ENCODE results near the gene CST8. TPM values are rescaled to one million over a fixed set of nuclear protein-coding genes. Genes with fewer than 3 reads are reported as not detected.
"Not testable (repeated sequence)": the region's sequence is repeated elsewhere in the genome, so short reads cannot be mapped to it uniquely, and the experiment has no call there.

Gene CST8
- total and polyA plus RNA-seq, 8 donors = not detected

GRCh38 chr20:23456873-23457272, 34.0 kb upstream of the CST8 start:
- 73 to 80% methylated on average over 7 of the region's 7 CpGs for WGBS, 2 donors
- DNase-seq (no peak), ATAC-seq (no peak), FAIRE-seq (no peak)
- no peaks in the 10 kb centered on the region for H3K36me3 ChIP-seq
- no peak overlapping the region for H3K4me3 ChIP-seq
- H3K9me3 ChIP-seq = no peaks in the 10 kb centered on the region
- intact Hi-C loops (cut with DNase I) = no loop called here
- H3K27me3 ChIP-seq = no peaks in the 10 kb centered on the region
- no peak overlapping the region for H3K27ac ChIP-seq
- TF ChIP-seq CTCF (IDR thresholded peaks at IDR 0.05) = no peak
- H3K4me1 ChIP-seq = no peaks in the 10 kb centered on the region

- WGBS, 2 donors = 68 to 70% methylated on average over 3 of the region's 3 CpGs
- Histone ChIP-seq H3K9me3 (no peaks in the 10 kb centered on the region), H3K36me3 (no peaks in the 10 kb centered on the region), H3K27ac (no peak overlapping the region), H3K27me3 (no peaks in the 10 kb centered on the region), H3K4me1 (no peaks in the 10 kb centered on the region), H3K4me3 (no peak overlapping the region)
- FAIRE-seq = no peak
- ATAC-seq = peak in 2 of 4 donors; percentile 38 to 49
- no peak for DNase-seq
- intact Hi-C loops (cut with DNase I) = no loop called here
- TF ChIP-seq CTCF (IDR thresholded peaks at IDR 0.05) = no peak
These were observed 31.3 kb upstream of the CST8 start for GRCh38 chr20:23459461-23460150.

- Histone ChIP-seq H3K36me3 (no peaks in the 10 kb centered on the region), H3K27ac (no peak overlapping the region), H3K4me1 (no peaks in the 10 kb centered on the region), H3K9me3 (no peaks in the 10 kb centered on the region), H3K4me3 (no peak overlapping the region), H3K27me3 (no peaks in the 10 kb centered on the region)
- intact Hi-C loops (cut with DNase I) = no loop called here
- WGBS, 2 donors = 45 to 84% methylated on average over 1 of the region's 1 CpG
- ATAC-seq (no peak), DNase-seq (no peak), FAIRE-seq (no peak)
- TF ChIP-seq CTCF (IDR thresholded peaks at IDR 0.05) = no peak
These were observed 29.7 kb upstream of the CST8 start for GRCh38 chr20:23461180-23461579.

GRCh38 chr20:23466961-23467360, 24.0 kb upstream of the CST8 start:
- 52 to 77% methylated on average over 3 of the region's 3 CpGs for WGBS, 2 donors

GRCh38 chr20:23472306-23472705, 18.6 kb upstream of the CST8 start:
- DNase-seq; H3K36me3 ChIP-seq; intact Hi-C loops (cut with DNase I); H3K27me3 ChIP-seq; ATAC-seq; FAIRE-seq; H3K4me3 ChIP-seq; H3K4me1 ChIP-seq; H3K27ac ChIP-seq; H3K9me3 ChIP-seq: not testable (repeated sequence)
- 69 to 73% methylated on average over 5 of the region's 5 CpGs for WGBS, 2 donors

More at GRCh38 chr20:23466961-23467360, 24.0 kb upstream of the CST8 start:
- H3K4me1 ChIP-seq; intact Hi-C loops (cut with DNase I); H3K27me3 ChIP-seq; DNase-seq; ATAC-seq; H3K27ac ChIP-seq; FAIRE-seq; H3K36me3 ChIP-seq; H3K4me3 ChIP-seq; H3K9me3 ChIP-seq: not testable (repeated sequence)

- H3K36me3 ChIP-seq; H3K4me3 ChIP-seq; H3K27me3 ChIP-seq; ATAC-seq; H3K4me1 ChIP-seq; DNase-seq; intact Hi-C loops (cut with DNase I); H3K27ac ChIP-seq; H3K9me3 ChIP-seq; FAIRE-seq: not testable (repeated sequence)
- 23 to 26% methylated on average over 2 of the region's 2 CpGs for WGBS, 2 donors
These were observed 17.6 kb upstream of the CST8 start for GRCh38 chr20:23473293-23473692.
